Measurements from ENCODE around the gene GNG2. TPM values are rescaled to one million over a fixed set of nuclear protein-coding genes. Genes with fewer than 3 reads are reported as not detected.

GNG2 gene
- total and polyA plus RNA-seq, 10 of the 15 experiments (the other 5 are each of a cell fraction or from before 2014, with no cell fraction given) = 31.6 to 114 (median 66.4) TPM

- Histone ChIP-seq H3K27me3 (replicated peaks in 1 of 2; ENCODE audit: control insufficient read depth in 2 of 2, insufficient read depth in 2 of 2, low read length in 1 of 2) (no peaks in the 10 kb centered on the region), H3K4me2 (ENCODE audit: control insufficient read depth, insufficient read depth) (peak overlapping the region; percentile 94), H3K9me3 (replicated peaks; ENCODE audit: control insufficient read depth, insufficient read depth, low read length) (no peaks in the 10 kb centered on the region), H3K79me2 (ENCODE audit: control insufficient read depth, insufficient read depth, low read length) (peaks cover 96% of the 10 kb centered on the region), H3K27ac (ENCODE audit: control insufficient read depth, insufficient read depth) (peak overlapping the region; percentile 88), H3K4me3 (peak overlapping the region; percentile 34), H2AFZ (ENCODE audit: control insufficient read depth, low read depth, low read length) (peak overlapping the region; percentile 23; the same call in 1 of the 2 replicates), H3K4me1 (ENCODE audit: control insufficient read depth, insufficient read depth, low read length) (peaks cover 44% of the 10 kb centered on the region), H3K36me3 (ENCODE audit: control insufficient read depth in 2 of 2, insufficient read depth in 2 of 2, low read length in 1 of 2) (no peaks in the 10 kb centered on the region), H3K9ac (ENCODE audit: control insufficient read depth, insufficient read depth, low read length) (peak overlapping the region; percentile 59), H4K20me1 (ENCODE audit: control insufficient read depth, insufficient read depth) (no peaks in the 10 kb centered on the region)
- TSS peak; percentile 80 for BruUV-seq (replicated peaks)
- WGBS (ENCODE audit: insufficient coverage, insufficient replicate concordance, low lambda C conversion rate, missing lambda C conversion rate) = 0% methylated on average over 5 of the region's 5 CpGs
- intact Hi-C loops (cut with micrococcal nuclease; ENCODE audit: unreplicated experiment) (no loop called here), in situ Hi-C loops (cut with MboI) (no loop called here)
- ATAC-seq (peak; percentile 62), FAIRE-seq (no peak), DNase-seq (ENCODE audit: low read depth, low spot score) (no peak)
- ChIA-PET RAD21 (ENCODE audit: unreplicated experiment) (interaction anchor here (2.3 to 15.9 kb wide), 3 partner anchors 16 to 112 kb away, joined by 8 to 197 read pairs (median 17); no protein-coding TSS in a partner anchor), POLR2A (interaction anchor here (1.1 to 2.6 kb wide), 3 partner anchors 15 to 19 kb away, joined by 3 to 13 read pairs (median 8); no protein-coding TSS in a partner anchor), CTCF (interaction anchor here (4.9 kb wide), 1 partner anchor 112 kb away, joined by 24 read pairs; no protein-coding TSS in a partner anchor), SMC1A (ENCODE audit: uncharacterized antibody, unreplicated experiment) (interaction anchor here (0.5 to 14.5 kb wide), 7 partner anchors 16 to 1241 kb away, joined by 3 to 254 read pairs (median 8); no protein-coding TSS in a partner anchor)
- TF ChIP-seq CBFB (IDR thresholded peaks at IDR 0.05; ENCODE audit: low read depth) = 0 out of 2 replicates have a peak, but pooled peaks have one; percentile 33
- no peak for TF ChIP-seq SREBF1 (IDR thresholded peaks at IDR 0.05; ENCODE audit: low read length)
- TF ChIP-seq NBN (IDR thresholded peaks at IDR 0.05) = no peak
- no peak for TF ChIP-seq MXI1 (IDR thresholded peaks at IDR 0.05; ENCODE audit: low read depth, low read length)
- no peak for TF ChIP-seq ELK1 (IDR thresholded peaks at IDR 0.05; ENCODE audit: low read depth, low read length)
- peak; percentile 83 for TF ChIP-seq GABPA (IDR thresholded peaks at IDR 0.05; ENCODE audit: low read depth)
- no peak for TF ChIP-seq HDAC2 (IDR thresholded peaks at IDR 0.05)
- TF ChIP-seq MYC (IDR thresholded peaks at IDR 0.05; ENCODE audit: insufficient read depth, insufficient read length, insufficient replicate concordance, low read length, severe bottlenecking) = no peak
- TF ChIP-seq EP300 (IDR thresholded peaks at IDR 0.05; ENCODE audit: borderline replicate concordance in 1 of 2, control insufficient read depth in 1 of 2, low read depth in 2 of 2, low read length in 2 of 2) = 0 out of 4 replicates have a peak, but pooled peaks of 1 of the 2 experiments have one; percentile 20
- TF ChIP-seq, protein P1, sequence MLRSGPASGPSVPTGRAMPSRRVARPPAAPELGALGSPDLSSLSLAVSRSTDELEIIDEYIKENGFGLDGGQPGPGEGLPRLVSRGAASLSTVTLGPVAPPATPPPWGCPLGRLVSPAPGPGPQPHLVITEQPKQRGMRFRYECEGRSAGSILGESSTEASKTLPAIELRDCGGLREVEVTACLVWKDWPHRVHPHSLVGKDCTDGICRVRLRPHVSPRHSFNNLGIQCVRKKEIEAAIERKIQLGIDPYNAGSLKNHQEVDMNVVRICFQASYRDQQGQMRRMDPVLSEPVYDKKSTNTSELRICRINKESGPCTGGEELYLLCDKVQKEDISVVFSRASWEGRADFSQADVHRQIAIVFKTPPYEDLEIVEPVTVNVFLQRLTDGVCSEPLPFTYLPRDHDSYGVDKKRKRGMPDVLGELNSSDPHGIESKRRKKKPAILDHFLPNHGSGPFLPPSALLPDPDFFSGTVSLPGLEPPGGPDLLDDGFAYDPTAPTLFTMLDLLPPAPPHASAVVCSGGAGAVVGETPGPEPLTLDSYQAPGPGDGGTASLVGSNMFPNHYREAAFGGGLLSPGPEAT (IDR thresholded peaks at IDR 0.05; ENCODE audit: low read depth) = peak; percentile 51; the same call in 1 of the 2 replicates
- TF ChIP-seq ATF7 (IDR thresholded peaks at IDR 0.05; ENCODE audit: low read depth) = peak; percentile 95
- no peak for TF ChIP-seq BRCA1 (IDR thresholded peaks at IDR 0.05; ENCODE audit: low read depth, low read length)
- TF ChIP-seq NR2C1 (IDR thresholded peaks at IDR 0.05) = no peak
- TF ChIP-seq RUNX3 (IDR thresholded peaks at IDR 0.05; ENCODE audit: low read length) = peak; percentile 71; the same call in 1 of the 2 replicates
- TF ChIP-seq EED (IDR thresholded peaks at IDR 0.05; ENCODE audit: low read depth) = peak; percentile 60; the same call in 1 of the 2 replicates
- TF ChIP-seq ETV6 (conservative IDR thresholded peaks at IDR 0.05 in 1 of 2, IDR thresholded peaks at IDR 0.05 in 1 of 2; ENCODE audit: borderline replicate concordance in 1 of 2, low read depth in 1 of 2) = peak in 1 of 2 experiments; percentile 71; a peak in 1 of 4 replicates
- peak; percentile 48; the same call in 1 of the 2 replicates for TF ChIP-seq NFIC (IDR thresholded peaks at IDR 0.05; ENCODE audit: low read depth, low read length)
- no peak for TF ChIP-seq RCOR1 (conservative IDR thresholded peaks at IDR 0.05; ENCODE audit: low read depth, low read length)
- no peak for TF ChIP-seq CBX5 (IDR thresholded peaks at IDR 0.05; ENCODE audit: low read depth)
These were observed 5.7 kb downstream of the GNG2 start for GRCh38 chr14:51865953-51866747.
